HCT116 (cell line): ENCODE results near the gene SYT9.

Source experiments
- EZH2 ChIP-seq: fragments of 200-600 bp; sonication (generic); IDR thresholded peaks from 2 replicates; pipeline ENCODE4 v1.6.1; 2017; ENCODE audit warnings: antibody characterized with exemption, mixed run types
- POLR2A ChIP-seq: IDR thresholded peaks from 2 replicates; pipeline ENCODE4 v1.7.0; 2011; ENCODE audit warnings: borderline replicate concordance; ENCODE audit not compliant: insufficient read depth, insufficient read length; ENCODE audit errors: extremely low read depth
- POLR2AphosphoS5 ChIP-seq: IDR thresholded peaks from 2 replicates; pipeline ENCODE4 v1.6.1; 2011; ENCODE audit warnings: mild to moderate bottlenecking, low read depth, low read length, moderate library complexity
- SP1 ChIP-seq: IDR thresholded peaks from 2 replicates; pipeline ENCODE4 v1.6.1; 2012; ENCODE audit warnings: low read depth
- SRF ChIP-seq: IDR thresholded peaks from 2 replicates; pipeline ENCODE4 v1.6.1; 2012; ENCODE audit warnings: low read depth
- TCF7L2 ChIP-seq: IDR thresholded peaks from 2 replicates; pipeline ENCODE4 v1.7.0; 2011; ENCODE audit warnings: borderline replicate concordance, inconsistent platforms; ENCODE audit not compliant: insufficient read depth, insufficient read length; ENCODE audit errors: extremely low read depth
- YY1 ChIP-seq: IDR thresholded peaks from 2 replicates; pipeline ENCODE4 v1.6.1; 2011; ENCODE audit warnings: low read length, low read depth, moderate library complexity, mild to moderate bottlenecking; ENCODE audit not compliant: insufficient replicate concordance; ENCODE audit errors: extremely low read depth
- ZNF274 ChIP-seq: fragments of 200-500 bp; sonication (Bioruptor generic); IDR thresholded peaks from 2 replicates; pipeline ENCODE4 v1.6.1; 2014; ENCODE audit warnings: mild to moderate bottlenecking, low read depth, low read length, inconsistent platforms
- TF ChIP-seq, protein P1 (sequence below): IDR thresholded peaks from 2 replicates; pipeline ENCODE4 v1.6.1; 2012
- TF ChIP-seq, protein P2 (sequence below), 3 experiments: fragments of 200-600 bp in 1 of 3; sonication (generic) in 1 of 3; IDR thresholded peaks in 2 of 3; conservative IDR thresholded peaks in 1 of 3; 2 replicates each; pipeline ENCODE4 v1.5.1; 2012 to 2017; ENCODE audit warnings: low read depth in 2 of 3, low read length in 2 of 3, antibody characterized with exemption in 1 of 3, borderline replicate concordance in 1 of 3, control low read depth in 1 of 3, mild to moderate bottlenecking in 1 of 3, mixed read lengths in 1 of 3, mixed run types in 1 of 3, moderate library complexity in 1 of 3; ENCODE audit not compliant: insufficient read depth in 1 of 3
- TF ChIP-seq, protein P3 (sequence below): IDR thresholded peaks from 2 replicates; pipeline ENCODE4 v1.6.1; 2012; ENCODE audit warnings: low read depth

DNA sequence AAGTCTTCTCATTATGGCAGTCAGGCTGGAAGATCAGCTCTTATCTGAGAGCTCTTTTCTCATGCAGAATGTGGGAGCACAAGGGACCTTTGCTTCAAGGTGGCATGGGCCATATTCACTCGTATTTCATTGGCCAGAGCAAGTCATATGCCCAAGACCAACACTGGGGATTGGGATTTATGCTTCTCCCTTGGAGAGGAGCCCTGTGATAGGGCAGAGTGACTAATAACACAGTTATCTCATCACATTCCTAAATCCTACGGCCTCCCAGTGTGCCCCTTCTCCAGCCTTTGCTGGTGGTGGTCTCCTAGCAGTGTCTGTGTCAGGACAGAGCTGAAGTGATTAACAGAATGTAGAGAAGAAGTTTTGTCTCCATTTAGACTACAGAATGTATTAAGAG lies 48.6 kb downstream of the SYT9 start:
- TF ChIP-seq YY1 (no peak), SRF (no peak), POLR2A (no peak), TCF7L2 (no peak), ZNF274 (no peak), POLR2AphosphoS5 (no peak), EZH2 (no peak), SP1 (no peak)
- TF ChIP-seq, protein P1, sequence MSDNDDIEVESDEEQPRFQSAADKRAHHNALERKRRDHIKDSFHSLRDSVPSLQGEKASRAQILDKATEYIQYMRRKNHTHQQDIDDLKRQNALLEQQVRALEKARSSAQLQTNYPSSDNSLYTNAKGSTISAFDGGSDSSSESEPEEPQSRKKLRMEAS: no peak
- TF ChIP-seq, protein P2, sequence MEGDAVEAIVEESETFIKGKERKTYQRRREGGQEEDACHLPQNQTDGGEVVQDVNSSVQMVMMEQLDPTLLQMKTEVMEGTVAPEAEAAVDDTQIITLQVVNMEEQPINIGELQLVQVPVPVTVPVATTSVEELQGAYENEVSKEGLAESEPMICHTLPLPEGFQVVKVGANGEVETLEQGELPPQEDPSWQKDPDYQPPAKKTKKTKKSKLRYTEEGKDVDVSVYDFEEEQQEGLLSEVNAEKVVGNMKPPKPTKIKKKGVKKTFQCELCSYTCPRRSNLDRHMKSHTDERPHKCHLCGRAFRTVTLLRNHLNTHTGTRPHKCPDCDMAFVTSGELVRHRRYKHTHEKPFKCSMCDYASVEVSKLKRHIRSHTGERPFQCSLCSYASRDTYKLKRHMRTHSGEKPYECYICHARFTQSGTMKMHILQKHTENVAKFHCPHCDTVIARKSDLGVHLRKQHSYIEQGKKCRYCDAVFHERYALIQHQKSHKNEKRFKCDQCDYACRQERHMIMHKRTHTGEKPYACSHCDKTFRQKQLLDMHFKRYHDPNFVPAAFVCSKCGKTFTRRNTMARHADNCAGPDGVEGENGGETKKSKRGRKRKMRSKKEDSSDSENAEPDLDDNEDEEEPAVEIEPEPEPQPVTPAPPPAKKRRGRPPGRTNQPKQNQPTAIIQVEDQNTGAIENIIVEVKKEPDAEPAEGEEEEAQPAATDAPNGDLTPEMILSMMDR (IDR thresholded peaks at IDR 0.05 in 2 of 3, conservative IDR thresholded peaks at IDR 0.05 in 1 of 3; ENCODE audit: borderline replicate concordance in 1 of 3, insufficient read depth in 1 of 3, low read depth in 2 of 3, low read length in 2 of 3): no peak
- TF ChIP-seq, protein P3, sequence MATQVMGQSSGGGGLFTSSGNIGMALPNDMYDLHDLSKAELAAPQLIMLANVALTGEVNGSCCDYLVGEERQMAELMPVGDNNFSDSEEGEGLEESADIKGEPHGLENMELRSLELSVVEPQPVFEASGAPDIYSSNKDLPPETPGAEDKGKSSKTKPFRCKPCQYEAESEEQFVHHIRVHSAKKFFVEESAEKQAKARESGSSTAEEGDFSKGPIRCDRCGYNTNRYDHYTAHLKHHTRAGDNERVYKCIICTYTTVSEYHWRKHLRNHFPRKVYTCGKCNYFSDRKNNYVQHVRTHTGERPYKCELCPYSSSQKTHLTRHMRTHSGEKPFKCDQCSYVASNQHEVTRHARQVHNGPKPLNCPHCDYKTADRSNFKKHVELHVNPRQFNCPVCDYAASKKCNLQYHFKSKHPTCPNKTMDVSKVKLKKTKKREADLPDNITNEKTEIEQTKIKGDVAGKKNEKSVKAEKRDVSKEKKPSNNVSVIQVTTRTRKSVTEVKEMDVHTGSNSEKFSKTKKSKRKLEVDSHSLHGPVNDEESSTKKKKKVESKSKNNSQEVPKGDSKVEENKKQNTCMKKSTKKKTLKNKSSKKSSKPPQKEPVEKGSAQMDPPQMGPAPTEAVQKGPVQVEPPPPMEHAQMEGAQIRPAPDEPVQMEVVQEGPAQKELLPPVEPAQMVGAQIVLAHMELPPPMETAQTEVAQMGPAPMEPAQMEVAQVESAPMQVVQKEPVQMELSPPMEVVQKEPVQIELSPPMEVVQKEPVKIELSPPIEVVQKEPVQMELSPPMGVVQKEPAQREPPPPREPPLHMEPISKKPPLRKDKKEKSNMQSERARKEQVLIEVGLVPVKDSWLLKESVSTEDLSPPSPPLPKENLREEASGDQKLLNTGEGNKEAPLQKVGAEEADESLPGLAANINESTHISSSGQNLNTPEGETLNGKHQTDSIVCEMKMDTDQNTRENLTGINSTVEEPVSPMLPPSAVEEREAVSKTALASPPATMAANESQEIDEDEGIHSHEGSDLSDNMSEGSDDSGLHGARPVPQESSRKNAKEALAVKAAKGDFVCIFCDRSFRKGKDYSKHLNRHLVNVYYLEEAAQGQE: no peak
